GM21381 (cell line): Measurements from ENCODE around the gene ZC3H10.

ENCODE experiments used
- ATAC-seq: cut with Tn5 transposase; IDR thresholded peaks from one replicate; pipeline ENCODE4 v1.9.1; 2021; ENCODE audit warnings: mild to moderate bottlenecking, moderate library complexity; ENCODE audit not compliant: unreplicated experiment

ZC3H10 gene

GRCh38 chr12:56169229-56169759 is 51.2 kb downstream of the ZC3H10 start:
- no peak for ATAC-seq

- ATAC-seq = no peak
Observed at GRCh38 chr12:56172839-56173238, 54.8 kb downstream of the ZC3H10 start.
